Natural killer cell (primary cell): ENCODE results near the gene UBAP1L. TPM values are rescaled to one million over a fixed set of nuclear protein-coding genes. Genes with fewer than 3 reads are reported as not detected.
A peak's percentile ranks its signal among the peaks of the same experiment; 100 is the strongest.
"Not testable (repeated sequence)": the region's sequence is repeated elsewhere in the genome, so short reads cannot be mapped to it uniquely, and the experiment has no call there.

Experiments used
- ATAC-seq, 3 donors: fragments of 150-1000 bp in 2 of 3; fragments of 200-7000 bp in 1 of 3; cut with Tn5 transposase; 1 replicate in 1 of 3; 2 replicates in 2 of 3; pipeline ENCODE4 v1.10.0; 2021; ENCODE audit warnings: mild to moderate bottlenecking in 2 of 3, moderate library complexity in 2 of 3
- DNase-seq, 2 donors: peaks; one replicate each; pipeline versions ENCODE4 v3.0.0 to v3.0.0-alpha.2; 2013 to 2021; ENCODE audit warnings: mixed read lengths in 1 of 2
- H3K27ac ChIP-seq: one replicate; pipeline ENCODE4 v1.5.1; 2013; ENCODE audit warnings: mild to moderate bottlenecking, low read length
- H3K27me3 ChIP-seq: one replicate; pipeline ENCODE4 v1.6.1; 2013; ENCODE audit warnings: low read length; ENCODE audit not compliant: control insufficient read depth, insufficient read depth
- H3K36me3 ChIP-seq: one replicate; pipeline ENCODE4 v1.6.1; 2013; ENCODE audit warnings: low read length; ENCODE audit not compliant: control insufficient read depth, insufficient read depth
- H3K4me1 ChIP-seq: one replicate; pipeline ENCODE4 v1.6.1; 2013; ENCODE audit warnings: low read length; ENCODE audit not compliant: control insufficient read depth, insufficient read depth
- H3K4me3 ChIP-seq: one replicate; pipeline ENCODE4 v1.5.1; 2013; ENCODE audit warnings: low read length
- H3K9me3 ChIP-seq: one replicate; pipeline ENCODE4 v1.6.1; 2013; ENCODE audit warnings: low read length; ENCODE audit not compliant: control insufficient read depth, insufficient read depth
- H3K27ac Mint-ChIP-seq, 2 donors: one replicate each; pipeline ENCODE4 v1.8.0; 2022; ENCODE audit warnings: mild to moderate bottlenecking in 2 of 2, mixed read lengths in 2 of 2, moderate library complexity in 1 of 2
- H3K27me3 Mint-ChIP-seq, 2 donors: one replicate each; pipeline ENCODE4 v1.8.0; 2022; ENCODE audit warnings: low read depth in 2 of 2, mixed read lengths in 2 of 2
- H3K36me3 Mint-ChIP-seq: one replicate; pipeline ENCODE4 v1.8.0; 2022; ENCODE audit warnings: mixed read lengths
- H3K4me1 Mint-ChIP-seq, 2 donors: one replicate each; pipeline ENCODE4 v1.8.0; 2022; ENCODE audit warnings: mixed read lengths in 2 of 2
- H3K4me3 Mint-ChIP-seq: one replicate; pipeline ENCODE4 v1.8.0; 2022; ENCODE audit warnings: mild to moderate bottlenecking, moderate library complexity, mixed read lengths
- H3K9me3 Mint-ChIP-seq, 2 donors: one replicate each; pipeline ENCODE4 v1.8.0; 2022; ENCODE audit warnings: mixed read lengths in 2 of 2
- WGBS: methylation state at CpG from one replicate; pipeline ENCODE4 v1.1.7; 2013; ENCODE audit warnings: missing lambda C conversion rate; ENCODE audit not compliant: insufficient coverage; 5-methylcytosine and 5-hydroxymethylcytosine counted together
- intact Hi-C: fragments of 100-400 bp; cut with micrococcal nuclease; formaldehyde crosslinking; loops from one replicate; pipeline ENCODE4 v1.14.2; 2022
- total RNA-seq, 4 donors: library from RNA; stranded (reverse); fragments of 120-200 nt in 1 of 4; gene quantifications; one replicate each; pipeline versions ENCODE4 v1.2.3 to v1.2.4, GENCODE V29; 2013 to 2022
- TF ChIP-seq, protein P1 (sequence below): fragments of 200-600 bp; IDR thresholded peaks from one replicate; pipeline ENCODE4 v1.8.0; 2022; ENCODE audit warnings: antibody characterized with exemption

The UBAP1L gene
- total RNA-seq, 3 donors from 2014 or later (not counting 1 experiment from before 2014, with no cell fraction given): 4.3 to 8.0 (median 7.5) TPM

DNA sequence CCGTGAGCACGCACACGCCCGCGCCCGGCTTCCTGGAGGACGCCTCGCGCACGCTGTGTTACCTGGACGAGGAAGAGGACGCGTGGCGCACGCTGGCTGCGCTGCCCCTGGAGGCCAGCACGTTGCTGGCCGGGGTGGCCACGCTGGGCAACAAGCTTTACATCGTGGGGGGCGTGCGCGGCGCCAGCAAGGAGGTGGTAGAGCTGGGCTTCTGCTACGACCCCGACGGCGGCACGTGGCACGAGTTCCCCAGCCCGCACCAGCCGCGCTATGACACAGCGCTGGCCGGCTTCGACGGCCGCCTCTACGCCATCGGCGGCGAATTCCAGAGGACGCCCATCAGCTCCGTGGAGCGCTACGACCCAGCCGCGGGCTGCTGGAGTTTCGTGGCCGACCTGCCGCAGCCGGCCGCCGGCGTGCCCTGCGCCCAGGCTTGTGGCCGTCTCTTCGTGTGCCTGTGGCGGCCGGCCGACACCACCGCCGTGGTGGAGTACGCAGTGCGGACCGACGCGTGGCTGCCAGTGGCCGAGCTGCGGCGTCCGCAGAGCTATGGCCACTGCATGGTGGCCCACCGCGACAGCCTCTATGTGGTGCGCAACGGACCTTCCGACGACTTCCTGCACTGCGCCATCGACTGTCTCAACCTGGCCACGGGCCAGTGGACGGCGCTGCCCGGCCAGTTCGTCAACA is 37.6 kb downstream of the UBAP1L start:
- ATAC-seq (peak in 1 of 3 donors; percentile 15), DNase-seq (no peak)
- H3K36me3 Mint-ChIP-seq: no peaks in the 10 kb centered on the region
- WGBS: 69% methylated on average over 85 of the region's 85 CpGs
- peaks cover 12 to 14% of the 10 kb centered on the region in 2 donors for H3K4me1 Mint-ChIP-seq
- intact Hi-C loops: no loop called here
- no peaks in the 10 kb centered on the region for H3K36me3 ChIP-seq
- no peaks in the 10 kb centered on the region for H3K9me3 ChIP-seq
- H3K4me3 Mint-ChIP-seq: peak overlapping the region; percentile 9
- peaks cover 11% of the 10 kb centered on the region for H3K27me3 ChIP-seq
- peaks cover 9% of the 10 kb centered on the region for H3K4me1 ChIP-seq
- TF ChIP-seq, protein P1, sequence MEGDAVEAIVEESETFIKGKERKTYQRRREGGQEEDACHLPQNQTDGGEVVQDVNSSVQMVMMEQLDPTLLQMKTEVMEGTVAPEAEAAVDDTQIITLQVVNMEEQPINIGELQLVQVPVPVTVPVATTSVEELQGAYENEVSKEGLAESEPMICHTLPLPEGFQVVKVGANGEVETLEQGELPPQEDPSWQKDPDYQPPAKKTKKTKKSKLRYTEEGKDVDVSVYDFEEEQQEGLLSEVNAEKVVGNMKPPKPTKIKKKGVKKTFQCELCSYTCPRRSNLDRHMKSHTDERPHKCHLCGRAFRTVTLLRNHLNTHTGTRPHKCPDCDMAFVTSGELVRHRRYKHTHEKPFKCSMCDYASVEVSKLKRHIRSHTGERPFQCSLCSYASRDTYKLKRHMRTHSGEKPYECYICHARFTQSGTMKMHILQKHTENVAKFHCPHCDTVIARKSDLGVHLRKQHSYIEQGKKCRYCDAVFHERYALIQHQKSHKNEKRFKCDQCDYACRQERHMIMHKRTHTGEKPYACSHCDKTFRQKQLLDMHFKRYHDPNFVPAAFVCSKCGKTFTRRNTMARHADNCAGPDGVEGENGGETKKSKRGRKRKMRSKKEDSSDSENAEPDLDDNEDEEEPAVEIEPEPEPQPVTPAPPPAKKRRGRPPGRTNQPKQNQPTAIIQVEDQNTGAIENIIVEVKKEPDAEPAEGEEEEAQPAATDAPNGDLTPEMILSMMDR: no peak
- H3K27ac Mint-ChIP-seq: no peak overlapping the region
- H3K4me3 ChIP-seq: no peak overlapping the region
- H3K27me3 Mint-ChIP-seq: peaks cover 33 to 48% of the 10 kb centered on the region in 2 donors
- no peaks in the 10 kb centered on the region for H3K9me3 Mint-ChIP-seq
- H3K27ac ChIP-seq: no peak overlapping the region

DNA sequence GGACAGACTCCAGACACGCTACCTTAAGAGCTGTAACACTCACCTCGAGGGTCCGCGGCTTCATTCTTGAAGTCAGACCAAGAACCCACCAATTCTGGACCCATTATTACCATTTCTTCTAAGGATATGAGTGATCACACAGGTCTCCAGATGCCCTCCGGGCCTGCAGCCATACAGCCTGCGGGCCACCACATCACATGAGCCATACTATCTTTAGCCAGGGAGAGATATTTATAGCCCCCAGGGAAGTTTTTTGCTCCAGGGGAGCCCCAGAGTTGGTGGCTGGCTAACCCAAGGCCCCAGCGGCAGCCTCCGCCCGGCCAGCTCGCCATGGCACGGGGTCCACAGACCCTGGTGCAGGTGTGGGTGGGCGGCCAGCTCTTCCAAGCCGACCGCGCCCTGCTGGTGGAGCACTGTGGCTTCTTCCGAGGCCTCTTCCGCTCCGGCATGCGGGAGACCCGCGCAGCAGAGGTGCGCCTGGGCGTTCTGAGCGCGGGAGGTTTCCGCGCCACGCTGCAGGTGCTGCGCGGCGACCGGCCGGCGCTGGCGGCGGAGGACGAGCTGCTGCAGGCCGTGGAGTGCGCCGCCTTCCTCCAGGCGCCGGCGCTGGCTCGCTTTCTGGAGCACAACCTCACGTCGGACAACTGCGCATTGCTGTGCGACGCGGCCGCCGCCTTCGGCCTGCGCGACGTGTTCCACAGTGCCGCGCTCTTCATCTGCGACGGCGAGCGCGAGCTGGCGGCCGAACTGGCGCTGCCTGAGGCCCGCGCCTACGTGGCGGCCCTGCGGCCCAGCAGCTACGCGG is 38.3 kb downstream of the UBAP1L start, which contains the start of gene KBTBD13:
Gene KBTBD13 (plus strand): TSS at position 261 of the 805 bp plus-strand sequence. CDS start 70 bp downstream, at position 331.
- Histone ChIP-seq H3K36me3 (no peaks in the 10 kb centered on the region), H3K4me3 (no peak within 1 kb of the TSS), H3K27ac (no peak within 1 kb of the TSS), H3K27me3 (peaks cover 8% of the 10 kb centered on the region), H3K9me3 (no peaks in the 10 kb centered on the region), H3K4me1 (peaks cover 4% of the 10 kb centered on the region)
- Mint-ChIP-seq H3K9me3 (no peaks in the 10 kb centered on the region), H3K4me1 (peaks cover 8 to 11% of the 10 kb centered on the region in 2 donors), H3K27me3 (peaks cover 28 to 40% of the 10 kb centered on the region in 2 donors), H3K4me3 (no peak within 1 kb of the TSS), H3K36me3 (no peaks in the 10 kb centered on the region), H3K27ac (no peak within 1 kb of the TSS)
- DNase-seq (no peak), ATAC-seq (no peak)
- 84% methylated on average over 73 of the region's 73 CpGs for WGBS
- TF ChIP-seq, protein P1: no peak
- intact Hi-C loops: no loop called here

- Mint-ChIP-seq H3K27me3 (peaks cover 26 to 32% of the 10 kb centered on the region in 2 donors), H3K4me1 (peaks cover 8 to 11% of the 10 kb centered on the region in 2 donors)
- H3K27me3 ChIP-seq, H3K4me3 Mint-ChIP-seq, H3K27ac ChIP-seq, H3K27ac Mint-ChIP-seq, intact Hi-C loops, H3K36me3 Mint-ChIP-seq, H3K4me1 ChIP-seq, H3K9me3 Mint-ChIP-seq, DNase-seq, H3K4me3 ChIP-seq, ATAC-seq, H3K36me3 ChIP-seq, H3K9me3 ChIP-seq: not testable (repeated sequence)
- WGBS: 31% methylated on average over 11 of the region's 12 CpGs
These were observed 39.2 kb downstream of the UBAP1L start for GRCh38 chr15:65075607-65076395.

DNA sequence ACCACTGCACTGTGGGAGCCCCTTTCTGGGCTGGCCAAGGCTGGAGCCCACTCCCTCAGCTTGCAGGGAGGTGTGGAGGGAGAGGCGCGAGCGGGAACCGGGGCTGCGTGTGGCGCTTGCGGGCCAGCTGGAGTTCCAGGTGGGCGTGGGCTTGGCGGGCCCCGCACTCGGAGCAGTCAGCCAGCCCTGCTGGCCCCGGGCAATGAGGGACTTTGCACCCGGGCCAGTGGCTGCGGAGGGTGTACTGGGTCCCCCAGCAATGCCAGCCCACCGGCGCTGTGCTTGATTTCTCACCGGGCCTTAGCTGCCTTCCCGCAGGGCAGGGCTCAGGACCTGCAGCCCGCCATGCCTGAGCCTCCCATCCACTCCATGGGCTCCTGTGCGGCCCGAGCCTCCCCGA is 40.1 kb downstream of the UBAP1L start:
- H3K9me3 Mint-ChIP-seq, H3K4me3 ChIP-seq, H3K27me3 ChIP-seq, H3K27ac ChIP-seq, H3K4me3 Mint-ChIP-seq, ATAC-seq, H3K36me3 Mint-ChIP-seq, H3K36me3 ChIP-seq, DNase-seq, intact Hi-C loops, H3K4me1 ChIP-seq, H3K9me3 ChIP-seq, H3K27ac Mint-ChIP-seq: not testable (repeated sequence)
- peaks cover 26 to 31% of the 10 kb centered on the region in 2 donors for H3K27me3 Mint-ChIP-seq
- 97% methylated on average over 17 of the region's 22 CpGs for WGBS
- H3K4me1 Mint-ChIP-seq: peaks cover 8 to 11% of the 10 kb centered on the region in 2 donors
